ENCODE measurements around the gene HAND2. TPM values are rescaled to one million over a fixed set of nuclear protein-coding genes. Genes with fewer than 3 reads are reported as not detected.

HAND2 gene
- total RNA-seq, 4 donors from 2014 or later, result 0.66 to 2.4 (median 0.89) TPM

DNA sequence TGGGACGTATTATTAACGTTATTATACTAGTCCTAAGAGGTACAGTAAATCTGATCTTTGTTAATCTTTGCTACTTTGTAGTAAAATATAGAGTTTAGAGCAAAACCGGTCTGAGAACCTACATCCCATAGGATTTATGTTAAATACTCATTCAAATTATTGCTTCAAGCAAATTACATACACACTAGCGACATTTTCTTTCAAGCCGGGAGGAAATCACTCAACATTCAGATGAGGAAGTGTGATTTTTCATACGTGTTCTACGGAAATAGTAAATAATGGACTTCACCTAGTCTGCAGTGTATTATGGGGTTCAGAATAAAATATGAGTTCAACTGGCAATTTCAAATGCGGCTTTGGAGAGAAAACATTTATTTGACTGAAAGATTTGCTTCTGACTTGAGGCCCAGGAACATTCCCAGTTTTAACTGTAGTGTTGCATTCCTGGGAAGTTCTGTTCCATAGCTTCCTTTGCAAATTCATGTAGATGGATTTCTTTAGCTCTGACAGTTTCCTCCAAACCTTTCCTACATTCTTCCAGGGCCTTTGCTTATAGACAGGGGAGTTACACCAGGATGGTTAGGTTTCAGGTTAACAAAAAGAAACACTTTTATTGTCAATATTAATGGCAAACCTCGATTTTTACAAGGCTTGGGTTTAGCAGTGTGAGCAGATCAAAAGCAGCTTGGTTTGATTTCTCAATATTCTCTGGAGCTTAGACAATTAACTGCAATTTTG lies 5.3 kb upstream of the HAND2 start:
- peaks cover 8 to 25% of the 10 kb centered on the region in 2 donors for H3K4me1 ChIP-seq
- no peaks in the 10 kb centered on the region for H3K36me3 ChIP-seq
- H3K9me3 ChIP-seq, result no peaks in the 10 kb centered on the region
- no peak for TF ChIP-seq POLR2A (IDR thresholded peaks at IDR 0.05)
- TF ChIP-seq, protein P1, sequence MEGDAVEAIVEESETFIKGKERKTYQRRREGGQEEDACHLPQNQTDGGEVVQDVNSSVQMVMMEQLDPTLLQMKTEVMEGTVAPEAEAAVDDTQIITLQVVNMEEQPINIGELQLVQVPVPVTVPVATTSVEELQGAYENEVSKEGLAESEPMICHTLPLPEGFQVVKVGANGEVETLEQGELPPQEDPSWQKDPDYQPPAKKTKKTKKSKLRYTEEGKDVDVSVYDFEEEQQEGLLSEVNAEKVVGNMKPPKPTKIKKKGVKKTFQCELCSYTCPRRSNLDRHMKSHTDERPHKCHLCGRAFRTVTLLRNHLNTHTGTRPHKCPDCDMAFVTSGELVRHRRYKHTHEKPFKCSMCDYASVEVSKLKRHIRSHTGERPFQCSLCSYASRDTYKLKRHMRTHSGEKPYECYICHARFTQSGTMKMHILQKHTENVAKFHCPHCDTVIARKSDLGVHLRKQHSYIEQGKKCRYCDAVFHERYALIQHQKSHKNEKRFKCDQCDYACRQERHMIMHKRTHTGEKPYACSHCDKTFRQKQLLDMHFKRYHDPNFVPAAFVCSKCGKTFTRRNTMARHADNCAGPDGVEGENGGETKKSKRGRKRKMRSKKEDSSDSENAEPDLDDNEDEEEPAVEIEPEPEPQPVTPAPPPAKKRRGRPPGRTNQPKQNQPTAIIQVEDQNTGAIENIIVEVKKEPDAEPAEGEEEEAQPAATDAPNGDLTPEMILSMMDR (IDR thresholded peaks at IDR 0.05 in 4 of 5, conservative IDR thresholded peaks at IDR 0.05 in 1 of 5), result no peak
- DNase-seq (no peak), ATAC-seq (no peak)
- H3K27ac ChIP-seq, result no peak overlapping the region
- H3K27me3 ChIP-seq, result peaks cover 91 to 99% (median 95%) of the 10 kb centered on the region in 3 donors
- in situ Hi-C loops (cut with MboI; ENCODE audit: low sequenced_read_pairs in 4 of 4), result no loop called here
- no peak overlapping the region for H3K4me3 ChIP-seq
- intact Hi-C loops (cut with DNase I; ENCODE audit: low total_unique reads), result no loop called here

DNA sequence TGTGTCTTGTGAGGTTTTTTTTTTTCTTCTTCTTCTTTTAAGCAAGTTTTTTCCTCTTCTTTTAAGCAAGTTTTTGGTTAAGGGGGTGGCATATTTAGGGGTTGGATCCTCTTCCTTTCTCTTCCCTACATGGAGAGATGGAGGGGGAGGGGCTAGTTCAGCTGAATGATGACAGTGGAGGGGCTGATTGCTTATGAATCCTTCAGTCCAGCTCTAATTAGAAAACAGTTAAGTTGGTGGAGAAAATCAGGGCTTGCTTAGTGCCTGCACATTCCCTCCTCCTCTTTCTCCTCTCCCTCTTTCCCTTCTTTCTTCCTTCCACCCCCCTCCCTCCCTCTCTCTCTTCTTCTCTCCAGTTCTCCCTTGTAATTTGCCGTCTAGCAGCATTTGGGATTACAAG lies 4.4 kb upstream of the HAND2 start:
- DNase-seq, result no peak
- Histone ChIP-seq H3K27me3 (peaks cover 91 to 99% (median 95%) of the 10 kb centered on the region in 3 donors), H3K36me3 (no peaks in the 10 kb centered on the region), H3K4me3 (no peak overlapping the region), H3K4me1 (peaks cover 14 to 33% of the 10 kb centered on the region in 2 donors), H3K27ac (no peak overlapping the region), H3K9me3 (no peaks in the 10 kb centered on the region)
- no peak for ATAC-seq
- in situ Hi-C loops (cut with MboI; ENCODE audit: low sequenced_read_pairs in 4 of 4) (no loop called here), intact Hi-C loops (cut with DNase I; ENCODE audit: low total_unique reads) (no loop called here)
- TF ChIP-seq, protein P1 (IDR thresholded peaks at IDR 0.05 in 4 of 5, conservative IDR thresholded peaks at IDR 0.05 in 1 of 5), result no peak
- TF ChIP-seq POLR2A (IDR thresholded peaks at IDR 0.05), result no peak

DNA sequence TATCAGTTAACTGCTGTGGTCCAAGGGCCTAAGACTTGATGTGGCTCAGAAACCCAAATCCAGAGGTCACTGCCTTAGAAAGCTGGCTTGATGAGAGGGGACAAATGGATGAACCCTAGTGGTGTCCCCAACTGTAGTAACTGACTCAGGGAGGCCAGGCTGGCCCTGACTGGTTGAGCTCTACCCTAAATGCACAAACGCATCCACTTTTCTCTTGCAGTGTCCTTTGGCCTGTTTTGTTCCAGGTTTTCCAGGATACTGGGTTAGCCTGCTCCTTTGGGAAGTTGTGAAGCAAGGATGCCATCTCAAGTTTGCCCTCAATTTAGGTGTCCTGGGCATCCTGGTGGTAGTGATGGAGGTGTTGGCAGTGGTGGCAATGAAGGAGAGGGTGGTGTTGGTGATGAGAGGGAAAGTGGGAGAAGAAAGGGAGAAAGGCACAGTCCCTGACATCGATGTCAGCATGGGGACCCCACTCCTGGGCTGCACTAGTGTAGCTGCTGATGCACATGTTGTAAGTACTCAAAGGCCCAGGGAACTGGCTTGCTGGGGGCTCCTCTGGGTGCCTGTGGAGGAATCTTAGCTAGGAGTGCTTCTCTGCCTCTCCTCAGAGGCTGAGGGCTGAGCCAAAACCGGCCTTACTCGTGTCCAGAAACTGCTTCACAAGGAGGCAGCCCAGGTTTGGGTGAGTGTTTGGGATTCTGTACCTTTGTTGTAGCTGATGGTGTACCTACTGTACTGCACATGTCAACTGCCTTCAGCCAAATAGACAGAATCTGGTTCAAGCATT lies 2.9 kb upstream of the HAND2 start:
- Histone ChIP-seq H3K4me3 (no peak overlapping the region), H3K4me1 (peaks cover 11 to 19% of the 10 kb centered on the region in 2 donors), H3K9me3 (no peaks in the 10 kb centered on the region), H3K27ac (no peak overlapping the region), H3K36me3 (no peaks in the 10 kb centered on the region), H3K27me3 (peaks cover 87 to 95% (median 91%) of the 10 kb centered on the region in 3 donors)
- TF ChIP-seq, protein P1 (IDR thresholded peaks at IDR 0.05 in 4 of 5, conservative IDR thresholded peaks at IDR 0.05 in 1 of 5), result no peak
- TF ChIP-seq POLR2A (IDR thresholded peaks at IDR 0.05), result no peak
- in situ Hi-C loops (cut with MboI; ENCODE audit: low sequenced_read_pairs in 4 of 4), result no loop called here
- no peak for ATAC-seq
- intact Hi-C loops (cut with DNase I; ENCODE audit: low total_unique reads), result no loop called here
- no peak for DNase-seq

DNA sequence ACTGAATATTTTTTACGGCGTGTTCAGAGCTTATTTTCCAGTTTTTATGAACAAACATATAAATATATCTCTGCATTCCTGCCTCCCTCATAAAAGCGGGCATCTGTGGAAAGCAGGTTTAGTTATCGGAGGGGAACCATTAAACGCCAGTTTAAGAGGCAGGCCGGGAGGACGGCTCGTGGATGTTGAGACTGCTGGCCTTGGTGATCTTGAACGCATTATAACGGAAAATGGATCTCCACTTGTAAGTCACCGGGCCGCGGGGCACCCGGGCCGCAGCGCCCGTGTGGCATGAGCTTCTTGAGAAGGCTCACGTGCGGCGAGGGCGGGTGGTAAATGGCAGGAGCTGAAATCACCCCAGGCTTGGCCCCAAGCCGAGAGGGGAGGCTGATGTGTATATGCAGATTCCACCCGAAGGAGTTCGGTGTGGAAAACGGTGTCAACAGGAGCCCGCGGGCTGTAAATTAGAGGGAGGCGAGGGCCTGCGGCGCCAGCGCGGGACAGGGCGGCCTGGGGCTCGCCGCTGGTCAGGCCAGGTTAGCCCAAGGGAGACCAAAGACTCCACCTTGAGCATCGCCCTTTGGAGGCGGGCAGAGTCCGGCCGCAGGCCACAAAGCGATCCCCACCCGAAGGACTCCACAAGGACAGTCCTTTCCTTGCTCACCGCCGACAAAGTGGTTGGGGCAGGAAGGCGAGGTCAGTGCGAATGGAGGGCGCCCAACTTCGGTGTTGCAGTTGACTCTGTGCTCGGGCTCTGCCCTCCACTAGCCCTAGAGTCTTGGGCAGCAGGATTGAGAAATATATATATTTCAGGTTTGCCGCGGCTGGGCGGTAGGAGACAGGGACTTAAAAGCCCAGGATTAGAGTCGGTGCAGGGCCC lies 1.3 kb upstream of the HAND2 start:
- DNase-seq, result no peak
- intact Hi-C loops (cut with DNase I; ENCODE audit: low total_unique reads), result no loop called here
- Histone ChIP-seq H3K4me3 (peak overlapping the region in 2 of 4 donors; percentile 49 to 69), H3K36me3 (no peaks in the 10 kb centered on the region), H3K4me1 (peaks cover 11 to 18% of the 10 kb centered on the region in 2 donors), H3K9me3 (no peaks in the 10 kb centered on the region), H3K27ac (no peak overlapping the region), H3K27me3 (peaks cover 81 to 91% (median 88%) of the 10 kb centered on the region in 3 donors)
- in situ Hi-C loops (cut with MboI; ENCODE audit: low sequenced_read_pairs in 4 of 4), result no loop called here
- TF ChIP-seq, protein P1 (IDR thresholded peaks at IDR 0.05 in 4 of 5, conservative IDR thresholded peaks at IDR 0.05 in 1 of 5), result no peak
- TF ChIP-seq POLR2A (IDR thresholded peaks at IDR 0.05), result no peak
- ATAC-seq, result no peak

All from gastrocnemius medialis (tissue), 4 donors.